NCI-H128 (cell line): ENCODE measurements around the gene LINC00237.

Source experiments
- DNase-seq: peaks from one replicate; lab custom pipeline; 2025; ENCODE audit not compliant: unreplicated experiment; lab: John Stamatoyannopoulos, UW

Gene LINC00237

DNA sequence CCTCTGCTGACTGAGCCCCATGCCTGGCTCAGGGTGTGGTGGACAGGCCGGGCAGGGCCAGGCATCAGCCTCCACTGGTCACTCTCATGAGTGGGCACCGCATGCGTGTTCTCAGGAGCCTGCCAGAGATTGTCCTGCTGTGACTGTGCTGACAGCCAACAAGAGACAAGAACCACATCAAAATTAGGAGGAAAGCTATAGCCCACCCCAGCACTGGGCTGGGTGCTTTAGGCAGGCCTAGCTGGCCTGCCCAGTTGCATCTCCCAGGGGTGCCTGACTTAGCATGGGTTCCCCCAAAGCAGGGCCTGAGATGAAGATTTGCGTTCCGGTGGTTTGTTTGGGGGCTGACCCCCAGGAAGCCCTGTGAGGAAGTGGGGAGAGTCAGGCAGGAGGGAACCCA, 53.9 kb downstream of the LINC00237 start:
- DNase-seq: no peak

- DNase-seq: no peak
These were observed 55.4 kb downstream of the LINC00237 start for GRCh38 chr20:21050710-21051109.

DNA sequence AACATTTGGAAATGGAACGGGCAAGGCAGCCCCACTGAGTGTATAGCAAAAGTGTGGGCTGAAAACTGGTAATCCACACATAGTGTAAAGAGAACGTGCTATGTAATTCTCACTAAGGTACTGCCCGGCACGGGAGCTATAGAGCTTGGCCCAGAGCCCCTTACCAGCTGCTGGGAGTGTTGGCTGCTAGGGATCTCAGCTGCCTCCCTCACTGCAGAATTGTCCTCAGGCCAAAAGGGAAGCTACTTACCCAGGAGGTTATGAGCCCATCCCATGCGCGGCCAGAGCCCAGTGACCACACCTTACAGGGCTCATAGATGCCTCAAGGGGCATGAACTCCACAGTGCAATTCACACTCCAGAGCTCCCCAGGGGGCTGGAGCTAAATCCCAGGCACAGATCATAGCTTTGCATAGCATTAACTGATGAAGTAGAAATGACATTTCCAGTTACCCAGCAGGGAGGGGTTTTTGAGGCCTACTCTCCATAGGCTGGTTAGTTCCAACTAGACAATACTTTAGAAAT, 56.8 kb downstream of the LINC00237 start:
- no peak for DNase-seq

DNA sequence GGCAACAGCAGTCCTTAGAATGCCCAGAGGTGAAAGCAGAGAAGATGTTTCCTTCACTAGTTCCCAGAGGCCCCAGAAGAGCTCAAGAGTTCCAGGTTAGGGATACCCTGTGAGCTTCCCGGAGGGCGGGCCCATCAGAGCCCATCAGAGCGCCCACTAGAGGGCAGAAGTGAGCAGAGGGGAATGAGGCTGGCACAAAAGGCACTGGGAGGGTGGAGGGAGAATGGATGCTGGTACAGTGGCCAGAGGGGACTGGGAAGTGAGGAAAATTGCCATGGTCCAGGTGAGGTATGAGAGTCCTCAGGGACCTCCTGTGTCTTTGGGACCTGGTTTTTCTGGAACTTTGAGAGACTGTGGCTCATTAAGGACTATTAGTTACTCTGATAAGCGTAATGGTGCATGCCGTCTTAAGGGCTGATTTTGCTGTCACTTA, 57.3 kb downstream of the LINC00237 start:
- DNase-seq: no peak

DNA sequence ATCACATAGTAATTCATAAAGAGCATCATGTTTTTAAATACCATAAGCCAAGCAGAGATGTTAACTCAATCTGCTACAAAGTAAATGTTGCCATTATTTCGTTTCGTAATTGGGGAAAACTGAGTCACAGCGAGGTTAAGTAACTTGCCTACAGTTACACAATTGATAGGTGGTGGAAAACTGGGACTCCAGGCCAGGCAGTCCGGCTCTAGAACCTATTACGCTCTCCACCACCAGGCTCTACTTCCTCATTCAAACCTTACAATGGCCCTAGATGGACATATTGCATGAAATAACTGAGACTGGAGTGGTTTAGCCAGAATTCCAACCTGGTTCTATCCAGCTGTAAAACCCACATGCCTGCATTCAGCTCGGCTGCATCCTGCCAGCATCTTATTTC, 58.2 kb downstream of the LINC00237 start:
- DNase-seq: no peak

- no peak for DNase-seq
These were observed 59.6 kb downstream of the LINC00237 start for GRCh38 chr20:21046413-21047070.
